Skeletal muscle tissue (tissue), 4 donors: ENCODE results near the gene CD69. TPM values are rescaled to one million over a fixed set of nuclear protein-coding genes. Genes with fewer than 3 reads are reported as not detected.

ENCODE experiments used
- H3K27ac ChIP-seq: one replicate; pipeline ENCODE4 v1.7.0; 2013; ENCODE audit warnings: mild to moderate bottlenecking, low read depth, low read length, inconsistent platforms
- H3K27me3 ChIP-seq, 3 donors: one replicate each; pipeline ENCODE4 v1.7.0; 2013; ENCODE audit warnings: low read length in 3 of 3; ENCODE audit not compliant: control insufficient read depth in 3 of 3, insufficient read depth in 3 of 3
- H3K36me3 ChIP-seq, 3 donors: one replicate each; pipeline ENCODE4 v1.7.0; 2013; ENCODE audit warnings: low read length in 3 of 3; ENCODE audit not compliant: control insufficient read depth in 3 of 3, insufficient read depth in 3 of 3
- H3K4me1 ChIP-seq, 3 donors: one replicate each; pipeline ENCODE4 v1.7.0; 2013; ENCODE audit warnings: low read length in 3 of 3, mild to moderate bottlenecking in 3 of 3; ENCODE audit not compliant: control insufficient read depth in 3 of 3, insufficient read depth in 3 of 3
- H3K4me3 ChIP-seq, 3 donors: one replicate each; pipeline ENCODE4 v1.7.0; 2013; ENCODE audit warnings: low read length in 3 of 3
- H3K9ac ChIP-seq, 3 donors: one replicate each; pipeline ENCODE4 v1.7.0; 2013; ENCODE audit warnings: low read length in 3 of 3, mild to moderate bottlenecking in 3 of 3, moderate library complexity in 2 of 3, low read depth in 1 of 3
- H3K9me3 ChIP-seq, 3 donors: one replicate each; pipeline ENCODE4 v1.7.0; 2013; ENCODE audit warnings: low read length in 3 of 3; ENCODE audit not compliant: control insufficient read depth in 3 of 3
- total RNA-seq: library from RNA; depleted of rRNA; stranded (reverse); fragments of >200 nt; gene quantifications from one replicate; pipeline ENCODE4 v1.2.3, GENCODE V29; 2014
- donor health status: Osteomylitis.

The CD69 gene
- total RNA-seq, 1 donor from 2014 or later = 8.4 TPM

GRCh38 chr12:9757433-9758025, 3.2 kb downstream of the CD69 start:
- Histone ChIP-seq H3K9ac (no peak overlapping the region), H3K27me3 (no peaks in the 10 kb centered on the region), H3K4me3 (no peak overlapping the region), H3K27ac (no peak overlapping the region), H3K36me3 (no peaks in the 10 kb centered on the region), H3K4me1 (no peaks in the 10 kb centered on the region), H3K9me3 (no peaks in the 10 kb centered on the region)

GRCh38 chr12:9756706-9757105, 4.0 kb downstream of the CD69 start:
- Histone ChIP-seq H3K4me3 (no peak overlapping the region), H3K27ac (no peak overlapping the region)

GRCh38 chr12:9756170-9756569, 4.5 kb downstream of the CD69 start:
- no peak overlapping the region for H3K4me3 ChIP-seq
- H3K4me1 ChIP-seq = no peaks in the 10 kb centered on the region
- H3K36me3 ChIP-seq = no peaks in the 10 kb centered on the region
- no peak overlapping the region for H3K9ac ChIP-seq
- H3K9me3 ChIP-seq = no peaks in the 10 kb centered on the region
- H3K27ac ChIP-seq = no peak overlapping the region
- H3K27me3 ChIP-seq = no peaks in the 10 kb centered on the region

More at GRCh38 chr12:9756706-9757105, 4.0 kb downstream of the CD69 start:
- H3K4me1 ChIP-seq = no peaks in the 10 kb centered on the region
- no peaks in the 10 kb centered on the region for H3K27me3 ChIP-seq
- H3K9ac ChIP-seq = no peak overlapping the region
- H3K36me3 ChIP-seq = no peaks in the 10 kb centered on the region
- no peaks in the 10 kb centered on the region for H3K9me3 ChIP-seq

- Histone ChIP-seq H3K27ac (no peak overlapping the region), H3K27me3 (no peaks in the 10 kb centered on the region), H3K36me3 (no peaks in the 10 kb centered on the region), H3K9me3 (no peaks in the 10 kb centered on the region), H3K4me3 (no peak overlapping the region), H3K4me1 (no peaks in the 10 kb centered on the region), H3K9ac (no peak overlapping the region)
Measured at GRCh38 chr12:9755567-9755966, 5.1 kb downstream of the CD69 start.

GRCh38 chr12:9755035-9755434, 5.7 kb downstream of the CD69 start:
- Histone ChIP-seq H3K9me3 (no peaks in the 10 kb centered on the region), H3K27ac (no peak overlapping the region), H3K4me1 (no peaks in the 10 kb centered on the region), H3K9ac (no peak overlapping the region), H3K36me3 (no peaks in the 10 kb centered on the region), H3K4me3 (no peak overlapping the region), H3K27me3 (no peaks in the 10 kb centered on the region)

GRCh38 chr12:9754099-9754927, 6.4 kb downstream of the CD69 start:
- Histone ChIP-seq H3K9ac (no peak overlapping the region), H3K27ac (no peak overlapping the region), H3K4me3 (no peak overlapping the region), H3K36me3 (no peaks in the 10 kb centered on the region), H3K4me1 (no peaks in the 10 kb centered on the region), H3K27me3 (no peaks in the 10 kb centered on the region), H3K9me3 (no peaks in the 10 kb centered on the region)

- H3K9me3 ChIP-seq = no peaks in the 10 kb centered on the region
- no peak overlapping the region for H3K4me3 ChIP-seq
- no peaks in the 10 kb centered on the region for H3K36me3 ChIP-seq
- H3K27ac ChIP-seq = no peak overlapping the region
- no peaks in the 10 kb centered on the region for H3K4me1 ChIP-seq
- no peak overlapping the region for H3K9ac ChIP-seq
- no peaks in the 10 kb centered on the region for H3K27me3 ChIP-seq
Measured at GRCh38 chr12:9753498-9753897, 7.2 kb downstream of the CD69 start.

GRCh38 chr12:9753073-9753472, 7.6 kb downstream of the CD69 start:
- no peak overlapping the region for H3K9ac ChIP-seq
- no peak overlapping the region for H3K4me3 ChIP-seq
- no peak overlapping the region for H3K27ac ChIP-seq
- no peaks in the 10 kb centered on the region for H3K36me3 ChIP-seq
- H3K4me1 ChIP-seq = no peaks in the 10 kb centered on the region
- no peaks in the 10 kb centered on the region for H3K27me3 ChIP-seq
- no peaks in the 10 kb centered on the region for H3K9me3 ChIP-seq

- Histone ChIP-seq H3K27me3 (no peaks in the 10 kb centered on the region), H3K27ac (no peak overlapping the region), H3K9me3 (no peaks in the 10 kb centered on the region), H3K4me3 (no peak overlapping the region), H3K4me1 (no peaks in the 10 kb centered on the region), H3K9ac (no peak overlapping the region), H3K36me3 (no peaks in the 10 kb centered on the region)
Measured at GRCh38 chr12:9752145-9752933, 8.4 kb downstream of the CD69 start.
